Esophagus squamous epithelium (tissue), 4 donors: ENCODE data around the gene ENAM.

Experiments used
- CTCF ChIP-seq, 6 experiments: fragments of 450-650 bp in 4 of 6; fragments of 200-600 bp in 2 of 6; sonication (generic) in 2 of 6; IDR thresholded peaks; one replicate each; pipeline ENCODE4 v1.5.1; 2016 to 2019; ENCODE audit warnings: antibody characterized with exemption in 6 of 6, mild to moderate bottlenecking in 4 of 6, moderate library complexity in 4 of 6
- POLR2A ChIP-seq, 4 donors: fragments of 450-650 bp; IDR thresholded peaks; one replicate each; pipeline ENCODE4 v1.6.1; 2017; ENCODE audit warnings: antibody characterized with exemption in 4 of 4, mild to moderate bottlenecking in 4 of 4, moderate library complexity in 3 of 4

DNA sequence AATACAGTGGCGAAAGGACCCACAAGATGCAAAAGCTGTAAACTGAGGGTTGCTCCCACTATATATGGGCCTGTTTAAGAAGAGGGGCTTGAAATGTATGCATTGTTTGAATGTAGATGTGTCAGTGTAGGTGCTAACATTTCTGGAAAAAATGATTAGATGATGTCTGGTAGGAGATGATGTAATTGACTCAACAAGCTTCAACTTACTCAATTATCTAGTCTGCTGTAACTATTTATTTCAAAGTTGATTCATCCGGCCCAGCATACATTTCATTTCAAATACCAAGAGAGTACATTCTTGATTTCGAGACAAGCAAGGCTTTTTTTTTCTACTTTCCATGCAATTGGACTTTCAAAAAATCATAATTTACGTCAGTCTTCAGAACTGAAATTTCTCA is 9.3 kb upstream of the ENAM start:
- TF ChIP-seq CTCF (IDR thresholded peaks at IDR 0.05) (no peak), POLR2A (IDR thresholded peaks at IDR 0.05) (no peak)
